GM19035 (cell line): ENCODE measurements around the gene NUDC.
"Not testable (repeated sequence)": the region's sequence is repeated elsewhere in the genome, so short reads cannot be mapped to it uniquely, and the experiment has no call there.

Experiments
- ATAC-seq: cut with Tn5 transposase; IDR thresholded peaks from one replicate; pipeline ENCODE4 v1.9.1; 2021; ENCODE audit not compliant: unreplicated experiment

The NUDC gene

DNA sequence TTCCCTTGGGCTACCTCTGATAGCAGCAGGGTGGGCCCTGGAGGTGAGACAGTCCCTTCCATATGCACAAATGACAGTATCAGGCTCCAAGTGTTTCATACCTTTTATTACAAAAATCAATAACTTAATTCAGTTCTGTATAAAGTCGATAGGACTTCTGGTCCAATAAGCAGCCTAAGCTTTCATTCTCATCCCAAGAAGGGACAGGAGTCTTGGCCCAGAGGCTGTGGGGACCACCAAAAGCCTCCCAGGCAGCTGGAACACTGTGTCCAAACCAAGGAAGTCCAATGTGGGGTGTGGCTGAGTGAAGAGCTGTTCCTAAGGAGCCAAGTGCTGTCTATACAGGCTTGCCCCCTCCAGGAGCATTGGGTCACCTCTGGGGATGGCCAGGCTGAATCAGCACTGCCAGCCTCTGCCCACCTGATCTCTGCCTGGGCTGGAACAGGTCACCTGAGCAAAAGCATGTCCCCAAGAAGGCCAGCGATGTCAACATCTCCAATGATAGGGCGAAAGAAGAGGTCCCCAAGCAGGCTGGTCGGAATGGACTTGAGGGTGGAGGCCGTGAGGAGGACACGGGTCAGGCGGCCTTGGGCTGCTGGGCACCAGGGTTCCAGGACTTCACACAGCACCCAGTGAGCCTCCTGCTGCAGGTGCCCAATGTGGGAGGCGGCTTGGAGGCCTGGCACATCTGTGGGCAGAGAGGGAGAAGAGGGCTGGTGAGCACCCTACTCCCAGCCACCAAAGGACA lies 10.0 kb upstream of the NUDC start:
- ATAC-seq: no peak

DNA sequence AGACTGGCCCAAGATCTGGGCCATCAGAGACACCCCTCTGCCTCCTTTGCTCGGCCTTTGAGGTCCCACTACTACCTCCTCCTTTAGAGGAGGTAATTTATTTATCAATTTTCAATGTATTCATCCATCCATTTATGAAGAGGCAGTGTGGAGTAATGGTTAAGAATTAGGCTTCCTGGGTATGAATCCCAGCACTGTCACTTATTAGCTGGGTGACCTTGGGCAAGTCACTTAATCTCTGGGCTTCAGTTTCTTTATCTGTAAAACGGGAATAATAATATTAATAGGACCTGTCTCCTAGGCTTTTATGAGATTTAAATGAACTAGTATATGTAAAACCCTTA lies 9.4 kb upstream of the NUDC start:
- no peak for ATAC-seq

DNA sequence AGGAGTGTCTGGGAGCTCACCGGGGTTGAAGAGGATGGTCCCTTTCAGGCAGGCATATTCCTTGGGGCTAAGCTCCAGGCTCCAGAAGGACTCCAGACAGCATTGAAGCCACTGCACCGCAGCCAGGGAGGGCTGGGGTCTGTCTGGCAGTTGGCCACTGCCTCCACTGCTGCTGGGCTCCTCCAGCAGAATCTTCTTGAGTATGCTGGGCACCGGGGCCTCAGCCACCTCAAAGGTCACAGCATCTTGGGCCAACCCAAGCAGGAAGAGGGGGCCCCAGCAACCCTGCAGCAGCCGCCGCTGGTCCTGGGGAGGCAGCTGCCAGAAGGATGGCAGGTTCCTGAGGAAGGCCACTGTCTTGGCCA lies 8.2 kb upstream of the NUDC start:
- no peak for ATAC-seq

DNA sequence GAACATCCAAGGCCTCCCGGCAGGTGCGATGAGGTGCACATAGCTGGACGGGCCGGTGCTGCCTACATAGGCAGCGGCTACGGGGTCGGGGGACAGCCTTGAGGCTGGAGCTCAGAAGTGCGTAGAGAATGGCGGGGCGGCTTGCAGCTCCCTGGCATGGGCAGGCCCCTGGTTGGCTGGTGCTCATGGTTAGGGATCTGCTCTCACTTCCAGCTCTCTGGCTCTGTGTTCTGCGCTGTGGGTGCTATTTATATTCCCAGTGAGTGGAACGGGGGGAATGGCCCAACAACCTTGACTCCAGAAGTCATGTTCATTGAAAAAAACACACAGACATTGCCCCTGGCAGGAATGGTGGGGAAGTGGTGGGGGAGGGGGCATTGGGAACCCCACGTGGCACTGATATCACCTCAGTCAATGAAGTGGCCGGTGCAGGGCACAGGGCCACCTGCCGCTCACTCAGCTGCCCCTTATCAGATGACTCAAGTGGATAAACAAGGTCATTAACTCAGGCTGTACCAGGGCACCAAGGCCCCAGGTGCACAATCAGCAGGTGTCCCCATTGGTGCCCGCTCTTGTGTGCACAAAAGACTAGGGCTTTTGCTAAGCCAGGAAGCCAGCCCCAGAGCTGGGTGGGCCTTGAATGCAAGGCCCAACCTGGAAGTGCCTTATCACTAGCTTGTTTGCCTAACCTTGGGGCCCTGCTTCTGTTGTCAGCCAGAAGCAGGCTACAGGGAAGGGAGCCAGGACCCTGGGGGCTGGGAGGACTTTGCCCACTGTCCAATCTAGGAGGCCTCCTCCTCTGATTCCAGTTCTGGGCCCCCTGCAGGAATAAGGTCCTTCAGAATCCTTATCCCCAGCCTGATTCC lies 7.6 kb upstream of the NUDC start, which contains the start of gene NR0B2:
TSS of gene NR0B2 (minus strand) at position 222 of the 866 bp plus-strand sequence. CDS start at position 187, 35 bp downstream.
- ATAC-seq: no peak

DNA sequence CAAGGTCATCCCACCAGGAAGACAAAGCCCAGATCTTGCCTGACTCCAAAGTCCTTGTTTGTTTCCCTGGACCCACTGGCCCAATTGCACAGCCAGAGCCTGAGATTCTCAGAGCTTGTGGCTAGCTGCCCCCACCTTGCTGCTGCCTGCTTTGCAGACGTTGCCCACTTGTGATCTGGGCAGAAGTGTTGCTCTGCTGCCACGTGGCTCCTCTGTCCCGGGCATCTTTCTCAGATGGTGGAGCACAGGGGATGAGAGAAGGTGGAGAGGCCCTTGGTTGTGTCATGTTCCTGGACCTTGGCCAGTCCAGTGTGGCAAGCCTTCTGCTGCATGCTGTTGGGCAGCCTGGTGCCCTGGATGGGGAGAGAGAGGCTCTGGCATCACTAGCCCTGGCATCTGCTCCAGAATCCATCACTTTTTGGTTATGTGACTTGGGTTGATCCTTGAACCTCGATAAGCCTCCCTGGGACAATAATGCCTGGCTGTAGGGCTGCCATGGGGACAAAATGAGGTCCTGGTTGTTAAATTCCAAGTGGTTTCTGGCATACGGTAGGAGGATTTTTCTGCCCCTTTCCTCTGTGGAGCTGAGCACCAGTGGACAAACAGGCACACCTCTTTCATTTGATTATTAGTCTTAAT lies 6.2 kb upstream of the NUDC start:
- no peak for ATAC-seq

DNA sequence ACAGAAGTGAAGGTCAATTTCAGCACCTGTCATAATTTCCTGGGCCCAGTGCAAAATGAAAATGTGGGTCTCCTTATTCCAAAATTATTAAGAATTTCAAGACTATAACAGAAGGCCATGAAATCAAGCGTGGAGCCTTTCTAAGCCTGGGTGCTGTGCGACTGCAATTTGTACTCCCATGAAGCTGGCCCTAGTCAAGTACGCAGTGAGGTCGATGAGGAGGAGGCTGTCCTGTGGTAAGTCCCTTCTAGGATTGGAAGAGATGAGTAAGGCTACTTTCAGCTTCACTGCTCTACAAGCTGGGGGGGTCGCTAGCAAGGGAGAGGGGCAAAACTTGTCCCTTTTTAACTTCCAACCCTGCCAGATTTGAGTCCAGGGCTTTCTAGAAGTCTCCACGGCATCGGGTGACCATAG lies 410 bp upstream of the NUDC start:
- ATAC-seq: no peak

DNA sequence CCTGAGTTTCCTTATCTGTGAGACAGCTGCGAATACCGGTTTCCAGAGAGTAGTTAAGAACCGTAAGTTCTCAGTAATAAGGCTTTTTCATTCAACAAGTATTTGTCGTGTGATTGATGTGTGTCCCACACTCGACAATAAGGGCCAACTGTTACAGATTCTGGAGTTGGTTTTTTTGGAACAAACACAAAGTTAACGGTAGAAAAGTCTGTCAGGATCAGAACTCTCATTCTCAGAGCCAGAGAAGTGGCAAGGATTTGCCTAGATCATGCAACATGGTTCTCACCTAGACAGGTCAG lies 837 bp downstream of the NUDC start:
- ATAC-seq: no peak

DNA sequence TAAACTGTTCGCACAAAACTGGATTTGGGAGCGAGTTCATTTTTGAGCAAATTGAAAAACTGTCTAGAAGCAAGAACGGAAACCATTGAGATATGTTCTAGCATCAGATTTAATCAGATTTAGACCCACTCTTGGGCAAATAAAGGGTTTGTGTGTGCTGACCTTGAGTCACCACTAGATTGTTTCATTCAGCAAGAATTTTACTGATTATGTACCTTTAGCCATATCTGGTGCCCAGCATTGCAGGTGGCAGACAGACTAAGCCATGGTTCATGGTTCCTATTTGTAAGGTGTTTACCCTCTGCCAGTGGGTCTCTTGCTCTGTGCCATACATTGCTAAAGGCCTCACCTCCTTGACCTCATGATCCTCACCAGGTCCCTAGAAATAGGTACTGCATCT lies 1.4 kb downstream of the NUDC start:
- no peak for ATAC-seq

DNA sequence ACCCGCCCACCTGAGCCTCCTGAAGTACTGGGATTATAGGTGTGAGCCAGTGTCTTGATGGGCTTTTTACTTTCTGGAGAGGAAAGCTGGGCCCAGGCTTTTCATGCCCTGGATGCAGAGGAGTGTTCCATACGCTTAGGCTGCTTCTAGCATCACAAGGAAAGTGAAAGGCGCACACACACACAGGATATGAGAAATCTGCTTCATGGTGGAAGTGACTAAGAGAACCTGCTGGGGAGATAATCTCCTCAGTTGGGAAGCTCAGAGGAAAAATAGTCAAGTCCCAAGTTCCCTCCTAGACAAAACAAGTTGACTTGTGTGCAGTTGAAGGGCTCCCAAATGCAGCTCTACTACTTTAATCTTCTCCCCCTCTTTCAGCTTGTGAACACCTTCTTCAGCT lies 2.2 kb downstream of the NUDC start:
- no peak for ATAC-seq

DNA sequence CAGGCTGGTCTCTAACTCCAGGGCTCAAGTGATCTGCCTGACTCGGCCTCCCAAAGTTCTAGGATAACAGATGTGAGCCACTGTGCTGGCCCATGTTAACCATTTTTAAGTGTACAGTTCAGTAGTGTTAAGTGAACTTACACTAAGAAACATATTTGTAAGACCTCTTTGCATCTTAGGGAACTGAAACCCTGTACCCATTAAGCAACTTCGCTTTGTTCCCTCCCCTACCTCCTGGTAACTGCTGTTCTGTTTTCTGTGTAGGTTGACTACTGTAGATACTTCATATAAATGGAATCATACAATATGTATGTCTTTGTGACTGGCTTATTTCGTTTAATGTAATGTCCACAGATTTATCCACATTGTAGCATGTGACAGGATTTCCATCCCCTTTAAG lies 11.0 kb downstream of the NUDC start:
- ATAC-seq: no peak

DNA sequence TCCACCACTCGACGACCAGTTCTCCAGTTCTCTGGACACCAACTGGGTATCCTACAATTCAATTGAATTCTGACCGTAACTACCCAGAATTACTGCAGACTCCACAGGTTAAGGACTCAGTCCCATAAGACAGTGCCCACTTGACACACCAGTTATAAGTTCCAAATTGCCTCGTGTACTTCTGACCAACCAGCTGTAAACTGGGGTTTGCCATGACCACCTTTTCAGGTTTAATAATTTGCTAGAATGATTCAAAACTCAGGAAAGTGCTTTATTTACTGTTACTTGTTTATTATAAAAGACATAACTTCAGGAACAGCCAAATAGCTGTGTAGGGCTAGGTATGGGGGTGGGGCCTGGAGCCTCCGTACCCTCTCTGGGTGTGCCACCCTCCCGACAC lies 15.3 kb downstream of the NUDC start:
- no peak for ATAC-seq

DNA sequence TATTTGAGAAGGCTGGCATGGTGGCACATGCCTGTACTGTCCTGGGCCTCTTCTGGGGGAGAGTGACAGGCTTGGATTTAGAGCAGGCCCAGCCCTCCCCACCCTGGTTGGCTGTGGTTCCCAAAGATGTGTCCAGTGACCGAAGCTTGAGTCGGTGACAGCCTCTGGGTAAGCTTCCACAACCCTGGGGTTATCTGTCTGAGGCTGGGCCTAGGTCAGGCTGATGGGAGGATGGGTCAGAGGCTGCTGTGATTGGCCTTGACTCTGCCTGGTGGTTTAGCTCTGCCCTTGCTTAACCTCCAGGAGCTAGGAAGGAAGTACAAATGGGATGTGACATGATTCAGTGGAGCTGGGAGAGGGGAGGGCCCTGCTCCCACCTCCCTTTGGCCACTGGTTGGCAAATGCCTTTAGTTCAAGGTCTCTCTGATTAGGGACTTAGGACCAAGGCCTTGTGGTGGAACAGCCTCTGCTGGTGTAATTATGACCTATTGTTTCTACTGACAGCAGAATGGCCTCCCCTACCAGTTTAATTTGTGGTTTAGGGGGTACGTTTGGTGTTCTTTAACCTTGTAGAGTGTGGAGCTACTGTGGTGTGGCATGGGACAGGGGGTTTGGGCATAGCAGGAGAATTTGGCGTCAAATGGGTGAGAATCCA lies 16.6 kb downstream of the NUDC start:
- no peak for ATAC-seq

DNA sequence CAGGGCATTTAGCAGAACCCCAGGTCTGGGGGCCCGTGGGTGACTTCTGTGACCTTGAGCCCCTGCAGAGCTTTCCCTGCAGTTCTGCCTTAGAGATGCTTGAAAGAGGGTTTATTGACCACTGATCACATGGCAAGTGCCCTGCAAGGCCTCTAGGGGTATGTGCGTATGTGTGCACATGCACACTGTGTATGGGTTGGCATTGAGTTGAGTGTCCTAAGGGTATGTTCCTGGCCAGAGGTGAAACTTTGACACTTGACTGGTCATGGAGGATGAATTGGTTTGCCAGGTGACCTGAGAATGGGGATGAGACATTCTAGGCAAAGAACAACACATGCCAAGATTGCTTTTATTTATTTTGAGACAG lies 17.1 kb downstream of the NUDC start:
- ATAC-seq: no peak

DNA sequence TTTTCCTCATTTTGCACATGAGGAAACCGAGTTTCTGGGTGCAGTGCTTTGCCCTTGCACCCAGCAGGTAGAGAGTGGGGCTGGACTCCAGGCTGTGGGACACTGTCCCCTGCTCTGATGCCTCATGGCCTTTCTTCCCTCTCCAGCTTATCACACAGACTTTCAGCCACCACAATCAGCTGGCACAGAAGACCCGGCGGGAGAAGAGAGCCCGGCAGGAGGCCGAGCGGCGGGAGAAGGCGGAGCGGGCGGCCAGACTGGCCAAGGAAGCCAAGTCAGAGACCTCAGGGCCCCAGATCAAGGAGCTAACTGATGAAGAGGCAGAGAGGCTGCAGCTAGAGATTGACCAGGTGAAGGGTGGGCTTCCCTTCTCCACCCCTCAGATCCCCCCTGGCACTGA lies 19.8 kb downstream of the NUDC start:
- ATAC-seq: no peak

DNA sequence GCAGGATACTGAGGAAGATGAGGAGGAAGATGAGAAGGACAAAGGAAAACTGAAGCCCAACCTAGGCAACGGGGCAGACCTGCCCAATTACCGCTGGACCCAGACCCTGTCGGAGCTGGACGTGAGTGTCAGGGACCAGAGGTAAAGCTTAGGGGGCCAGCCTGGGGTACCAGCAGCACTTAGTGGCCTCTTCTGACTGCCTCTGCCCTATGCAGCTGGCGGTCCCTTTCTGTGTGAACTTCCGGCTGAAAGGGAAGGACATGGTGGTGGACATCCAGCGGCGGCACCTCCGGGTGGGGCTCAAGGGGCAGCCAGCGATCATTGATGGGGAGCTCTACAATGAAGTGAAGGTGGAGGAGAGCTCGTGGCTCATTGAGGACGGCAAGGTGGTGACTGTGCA lies 21.1 kb downstream of the NUDC start:
- ATAC-seq: no peak

DNA sequence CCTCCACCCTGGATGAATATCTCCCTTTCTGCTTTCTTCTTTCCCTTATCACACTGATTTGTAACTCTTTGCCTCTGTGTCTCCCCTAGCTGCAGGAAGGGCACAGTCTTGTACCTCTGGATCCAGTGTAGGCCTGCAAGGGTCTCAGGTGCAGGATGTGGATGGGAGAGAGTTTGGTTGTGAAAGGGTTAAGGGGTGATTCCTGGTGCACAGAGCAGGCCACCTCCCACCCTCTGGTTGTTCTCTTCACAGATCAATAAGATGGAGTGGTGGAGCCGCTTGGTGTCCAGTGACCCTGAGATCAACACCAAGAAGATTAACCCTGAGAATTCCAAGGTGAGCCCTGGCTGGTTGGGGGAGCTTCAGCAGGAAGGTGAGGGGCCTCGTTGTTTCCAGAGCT lies 23.6 kb downstream of the NUDC start:
- no peak for ATAC-seq

DNA sequence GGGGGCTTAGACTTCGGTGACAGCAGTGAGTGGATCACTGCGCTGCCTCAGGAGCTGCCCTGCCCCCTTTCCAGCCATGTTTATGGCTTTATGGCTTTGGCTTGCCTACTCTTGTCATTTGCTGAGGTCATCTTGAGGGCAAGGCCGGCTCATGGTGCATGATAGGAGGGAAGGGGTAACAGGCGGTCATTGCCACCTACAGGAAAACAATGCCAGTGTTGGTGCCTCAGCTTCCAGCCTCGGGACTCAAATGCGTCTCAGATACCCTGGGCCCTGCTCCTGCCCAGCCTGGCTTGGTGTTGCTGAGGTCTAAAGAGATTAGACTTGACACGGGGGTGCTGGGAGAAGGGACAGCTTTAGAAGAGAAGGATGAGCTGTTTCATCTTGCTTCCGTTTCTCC lies 24.2 kb downstream of the NUDC start:
- no peak for ATAC-seq

DNA sequence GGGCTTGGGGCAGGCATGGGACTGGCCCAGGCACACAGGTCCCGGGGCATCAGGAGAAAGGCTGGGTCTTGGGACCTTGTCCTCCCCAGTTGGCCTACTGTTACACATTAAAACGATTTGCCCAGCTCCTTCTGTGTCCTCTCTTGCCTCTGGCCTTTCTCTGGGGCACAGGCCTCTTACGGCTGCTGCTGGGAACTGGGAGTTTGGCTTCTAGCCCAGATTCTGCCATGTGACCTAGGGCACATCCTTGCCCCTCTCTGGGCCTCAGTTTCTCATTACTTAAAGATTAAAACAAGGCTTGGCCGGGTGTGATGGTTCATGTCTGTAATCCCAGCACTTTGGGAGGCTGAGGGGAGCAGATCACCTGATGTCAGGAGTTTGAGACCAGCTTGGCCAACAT lies 24.7 kb downstream of the NUDC start:
- ATAC-seq: no peak

DNA sequence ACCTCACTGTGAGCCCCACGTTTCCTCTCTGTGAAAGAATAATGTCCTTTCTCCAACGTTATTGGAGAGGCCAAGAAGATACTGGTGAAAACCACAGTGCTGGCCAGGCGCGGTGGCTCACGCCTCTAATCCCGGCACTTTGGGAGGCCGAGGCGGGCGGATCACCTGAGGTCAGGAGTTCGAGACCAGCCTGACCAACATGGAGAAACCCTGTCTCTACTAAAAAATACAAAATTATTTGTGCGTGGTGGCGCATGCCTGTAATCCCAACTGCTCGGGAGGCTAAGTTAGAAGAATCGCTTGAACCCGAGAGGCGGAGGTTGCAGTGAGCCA lies 27.1 kb downstream of the NUDC start:
- ATAC-seq: not testable (repeated sequence)

DNA sequence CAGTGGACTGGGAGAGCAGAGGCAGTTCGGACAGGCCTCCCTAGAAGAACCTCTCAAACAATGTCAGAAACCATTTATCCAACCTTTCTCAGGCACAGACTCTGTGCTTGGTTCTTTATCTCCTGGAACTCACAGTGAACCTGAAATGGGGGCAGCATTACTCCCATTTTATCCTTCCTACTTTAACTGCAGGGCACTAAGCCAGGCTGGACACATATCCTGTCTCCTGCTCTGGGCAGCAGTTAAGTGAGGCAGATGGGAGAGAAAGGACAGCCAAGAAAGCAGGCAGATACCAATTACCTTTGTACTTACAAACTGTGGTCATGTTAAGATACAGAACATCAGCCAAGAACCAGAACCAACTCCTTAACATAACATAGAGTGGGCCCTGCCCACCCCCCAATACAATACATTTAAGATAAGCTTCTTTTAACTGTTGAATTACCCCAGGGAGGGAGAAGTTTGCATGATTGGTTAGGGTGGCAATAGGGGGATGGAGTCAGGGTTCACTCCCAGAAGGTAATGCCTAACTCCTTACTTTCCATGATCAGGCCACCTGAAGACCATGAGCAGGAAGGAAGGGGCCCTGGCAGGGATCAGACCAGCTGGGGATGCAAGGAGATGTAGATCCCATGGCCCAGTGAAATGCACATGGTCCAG lies 27.9 kb downstream of the NUDC start:
- ATAC-seq: no peak

DNA sequence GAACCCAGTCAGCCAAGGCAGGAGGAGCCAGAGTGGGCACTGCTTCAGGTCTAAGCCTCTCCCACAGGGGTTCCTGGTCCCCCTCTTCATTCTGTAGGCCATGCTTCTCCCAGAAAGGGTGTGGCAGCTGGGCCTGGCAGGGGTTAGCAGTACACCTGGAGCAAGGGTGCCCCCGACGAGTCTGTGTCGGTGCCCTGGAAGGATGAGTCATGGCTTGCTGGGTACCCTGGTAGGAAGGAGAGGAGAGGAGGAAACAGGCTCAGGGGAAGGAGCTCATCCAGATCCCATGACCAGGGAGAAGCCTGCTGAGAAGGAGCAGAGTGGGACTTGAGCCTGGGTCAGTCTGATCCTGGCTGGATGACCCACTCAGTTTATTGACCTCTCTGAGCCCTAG lies 28.4 kb downstream of the NUDC start:
- ATAC-seq: no peak
